ENCODE data around the gene MSRB3. TPM values are rescaled to one million over a fixed set of nuclear protein-coding genes. Genes with fewer than 3 reads are reported as not detected.

The MSRB3 gene
- total RNA-seq, 1 donor from 2014 or later = 3.7 TPM

Other genes with a start within 250 kb of the MSRB3 start
- 0.41 TPM for gene WIF1, start 157.4 kb upstream of the MSRB3 start, total RNA-seq
- 77.5 TPM for gene LEMD3, start 109.1 kb upstream of the MSRB3 start, total RNA-seq